Stomach smooth muscle (tissue), 2 donors: ENCODE data around the gene SLC25A39.
A peak's percentile ranks its signal among the peaks of the same experiment; 100 is the strongest.
"Not testable (repeated sequence)": the region's sequence is repeated elsewhere in the genome, so short reads cannot be mapped to it uniquely, and the experiment has no call there.

Experiments
- H3K27ac ChIP-seq: one replicate; pipeline ENCODE4 v1.7.0; 2013; ENCODE audit warnings: mild to moderate bottlenecking, low read length, inconsistent platforms
- H3K27me3 ChIP-seq, 2 donors: one replicate each; pipeline ENCODE4 v1.7.0; 2013; ENCODE audit warnings: low read length in 2 of 2; ENCODE audit not compliant: insufficient read depth in 2 of 2, control insufficient read depth in 1 of 2
- H3K36me3 ChIP-seq, 2 donors: one replicate each; pipeline ENCODE4 v1.7.0; 2013; ENCODE audit warnings: low read length in 2 of 2; ENCODE audit not compliant: control insufficient read depth in 2 of 2, insufficient read depth in 2 of 2
- H3K4me1 ChIP-seq: one replicate; pipeline ENCODE4 v1.7.0; 2013; ENCODE audit warnings: low read length; ENCODE audit not compliant: control insufficient read depth, insufficient read depth
- H3K4me3 ChIP-seq, 2 donors: one replicate each; pipeline ENCODE4 v1.7.0; 2013; ENCODE audit warnings: low read length in 2 of 2
- H3K9ac ChIP-seq, 2 donors: one replicate each; pipeline ENCODE4 v1.7.0; 2013; ENCODE audit warnings: low read length in 2 of 2, mild to moderate bottlenecking in 1 of 2
- H3K9me3 ChIP-seq, 2 donors: one replicate each; pipeline ENCODE4 v1.7.0; 2013; ENCODE audit warnings: low read length in 2 of 2; ENCODE audit not compliant: control insufficient read depth in 2 of 2
- donor health status: healthy.
- donor health status: Pancreatic carcinoma.

The SLC25A39 gene

GRCh38 chr17:44346064-44346844, 21.6 kb upstream of the SLC25A39 start:
- peak overlapping the region; percentile 85 for H3K27ac ChIP-seq

GRCh38 chr17:44345454-44346026, 20.9 kb upstream of the SLC25A39 start:
- H3K4me1 ChIP-seq, result peaks cover 18% of the 10 kb centered on the region
- H3K36me3 ChIP-seq, result peaks cover 0 to 4% of the 10 kb centered on the region in 2 donors
- H3K27ac ChIP-seq, result peak overlapping the region; percentile 85
- no peaks in the 10 kb centered on the region for H3K9me3 ChIP-seq
- no peaks in the 10 kb centered on the region for H3K27me3 ChIP-seq
- H3K9ac ChIP-seq, result peak overlapping the region; percentile 75 to 87
- H3K4me3 ChIP-seq, result peak overlapping the region; percentile 81 to 96

More at GRCh38 chr17:44346064-44346844, 21.6 kb upstream of the SLC25A39 start:
- Histone ChIP-seq H3K4me1 (peaks cover 18% of the 10 kb centered on the region), H3K9me3 (no peaks in the 10 kb centered on the region), H3K36me3 (peaks cover 5 to 8% of the 10 kb centered on the region in 2 donors), H3K9ac (peak overlapping the region in 1 of 2 donors; percentile 87), H3K27me3 (no peaks in the 10 kb centered on the region), H3K4me3 (peak overlapping the region; percentile 81 to 96)

- Histone ChIP-seq H3K9me3 (no peaks in the 10 kb centered on the region), H3K36me3 (peaks cover 0 to 3% of the 10 kb centered on the region in 2 donors), H3K9ac (peak within 1 kb of the TSS; percentile 75 to 87), H3K27me3 (no peaks in the 10 kb centered on the region), H3K4me3 (peak within 1 kb of the TSS; percentile 81 to 96), H3K27ac (peak within 1 kb of the TSS; percentile 85), H3K4me1 (peaks cover 18% of the 10 kb centered on the region)
Observed at GRCh38 chr17:44344939-44345453, 20.4 kb upstream of the SLC25A39 start, which contains the start of gene GRN. Gene GRN (plus strand): TSS chr17:44345302. CDS start chr17:44349165, 3,863 bp downstream.

GRCh38 chr17:44343510-44344209, 19.0 kb upstream of the SLC25A39 start:
- peak overlapping the region; percentile 18 for H3K27ac ChIP-seq

GRCh38 chr17:44340553-44340952, 15.9 kb upstream of the SLC25A39 start:
- H3K27me3 ChIP-seq, H3K9ac ChIP-seq, H3K4me1 ChIP-seq, H3K4me3 ChIP-seq, H3K27ac ChIP-seq, H3K36me3 ChIP-seq, H3K9me3 ChIP-seq: not testable (repeated sequence)

More at GRCh38 chr17:44343510-44344209, 19.0 kb upstream of the SLC25A39 start:
- no peak overlapping the region for H3K9ac ChIP-seq
- peak overlapping the region in 1 of 2 donors; percentile 96 for H3K4me3 ChIP-seq
- H3K9me3 ChIP-seq, result no peaks in the 10 kb centered on the region
- H3K4me1 ChIP-seq, result peaks cover 18% of the 10 kb centered on the region
- H3K36me3 ChIP-seq, result no peaks in the 10 kb centered on the region
- no peaks in the 10 kb centered on the region for H3K27me3 ChIP-seq

- H3K9me3 ChIP-seq, result no peaks in the 10 kb centered on the region
- H3K9ac ChIP-seq, result no peak overlapping the region
- H3K36me3 ChIP-seq, result no peaks in the 10 kb centered on the region
- H3K27me3 ChIP-seq, result no peaks in the 10 kb centered on the region
- H3K4me1 ChIP-seq, result no peaks in the 10 kb centered on the region
- no peak overlapping the region for H3K27ac ChIP-seq
- H3K4me3 ChIP-seq, result no peak overlapping the region
Observed at GRCh38 chr17:44338702-44339101, 14.1 kb upstream of the SLC25A39 start.

- no peak overlapping the region for H3K27ac ChIP-seq
Observed at GRCh38 chr17:44335968-44336367, 11.3 kb upstream of the SLC25A39 start.

GRCh38 chr17:44335564-44335963, 10.9 kb upstream of the SLC25A39 start:
- Histone ChIP-seq H3K9ac (no peak overlapping the region), H3K4me3 (no peak overlapping the region), H3K9me3 (no peaks in the 10 kb centered on the region), H3K27me3 (no peaks in the 10 kb centered on the region), H3K4me1 (peaks cover 6% of the 10 kb centered on the region), H3K27ac (no peak overlapping the region), H3K36me3 (no peaks in the 10 kb centered on the region)

More at GRCh38 chr17:44335968-44336367, 11.3 kb upstream of the SLC25A39 start:
- Histone ChIP-seq H3K27me3 (no peaks in the 10 kb centered on the region), H3K4me1 (peaks cover 6% of the 10 kb centered on the region), H3K9ac (no peak overlapping the region), H3K9me3 (no peaks in the 10 kb centered on the region), H3K4me3 (no peak overlapping the region), H3K36me3 (no peaks in the 10 kb centered on the region)

- no peak overlapping the region for H3K4me3 ChIP-seq
- H3K9ac ChIP-seq, result no peak overlapping the region
- no peak overlapping the region for H3K27ac ChIP-seq
- H3K9me3 ChIP-seq, result no peaks in the 10 kb centered on the region
- H3K27me3 ChIP-seq, result no peaks in the 10 kb centered on the region
- H3K4me1 ChIP-seq, result peaks cover 6% of the 10 kb centered on the region
- no peaks in the 10 kb centered on the region for H3K36me3 ChIP-seq
Observed at GRCh38 chr17:44334727-44335126, 10.1 kb upstream of the SLC25A39 start.

- Histone ChIP-seq H3K4me3 (no peak overlapping the region), H3K9ac (no peak overlapping the region), H3K9me3 (no peaks in the 10 kb centered on the region), H3K4me1 (peaks cover 6% of the 10 kb centered on the region), H3K27ac (no peak overlapping the region), H3K27me3 (no peaks in the 10 kb centered on the region), H3K36me3 (no peaks in the 10 kb centered on the region)
Observed at GRCh38 chr17:44334315-44334714, 9.7 kb upstream of the SLC25A39 start.
